Stimulated activated CD8-positive, alpha-beta memory T cell treated with anti-CD3 and anti-CD28 coated beads, Interleukin-2, amount 100 ng/mL, for 48 hours (primary cell): ENCODE data around the gene TRIM17.

ENCODE experiments used
- DNase-seq, 2 donors: peaks; one replicate each; pipeline ENCODE4 v3.0.0-alpha.2; 2020; ENCODE audit warnings: low read depth in 2 of 2

Gene TRIM17

GRCh38 chr1:228401782-228402640 lies 14.7 kb downstream of the TRIM17 start:
- no peak for DNase-seq

GRCh38 chr1:228400692-228401454 lies 15.8 kb downstream of the TRIM17 start:
- DNase-seq, result no peak

- DNase-seq, result no peak
Measured at GRCh38 chr1:228400237-228400651, 16.4 kb downstream of the TRIM17 start.

- no peak for DNase-seq
Measured at GRCh38 chr1:228399531-228400236, 17.0 kb downstream of the TRIM17 start.

- DNase-seq, result no peak
Measured at GRCh38 chr1:228398741-228399461, 17.8 kb downstream of the TRIM17 start.

- no peak for DNase-seq
Measured at GRCh38 chr1:228397966-228398365, 18.7 kb downstream of the TRIM17 start.

GRCh38 chr1:228396770-228397662 lies 19.6 kb downstream of the TRIM17 start:
- DNase-seq, result no peak

GRCh38 chr1:228394571-228395394 lies 21.9 kb downstream of the TRIM17 start:
- DNase-seq, result no peak

GRCh38 chr1:228393811-228394570 lies 22.7 kb downstream of the TRIM17 start:
- no peak for DNase-seq

GRCh38 chr1:228393268-228393701 lies 23.4 kb downstream of the TRIM17 start:
- DNase-seq, result no peak

GRCh38 chr1:228392111-228392936 lies 24.3 kb downstream of the TRIM17 start:
- DNase-seq, result no peak

GRCh38 chr1:228391411-228392020 lies 25.1 kb downstream of the TRIM17 start:
- no peak for DNase-seq

- no peak for DNase-seq
Measured at GRCh38 chr1:228390649-228391048, 26.0 kb downstream of the TRIM17 start.

- DNase-seq, result no peak
Measured at GRCh38 chr1:228387321-228387720, 29.3 kb downstream of the TRIM17 start.

- no peak for DNase-seq
Measured at GRCh38 chr1:228385232-228385631, 31.4 kb downstream of the TRIM17 start.

GRCh38 chr1:228383773-228384172 lies 32.9 kb downstream of the TRIM17 start:
- DNase-seq, result no peak

- no peak for DNase-seq
Measured at GRCh38 chr1:228381356-228381755, 35.3 kb downstream of the TRIM17 start.

GRCh38 chr1:228379666-228380065 lies 37.0 kb downstream of the TRIM17 start:
- DNase-seq, result no peak
